Measurements from ENCODE around the gene IMMP2L. TPM values are rescaled to one million over a fixed set of nuclear protein-coding genes. Genes with fewer than 3 reads are reported as not detected.
A peak's percentile ranks its signal among the peaks of the same experiment; 100 is the strongest.

IMMP2L gene
- total RNA-seq, 2 experiments from 2014 or later: 15.8 to 25.8 TPM

- ATAC-seq: peak; percentile 76
- H3K9me3 Mint-ChIP-seq (ENCODE audit: low read depth): peaks cover 1% of the 10 kb centered on the region
These were observed 760.8 kb downstream of the IMMP2L start for GRCh38 chr7:110801502-110801901.

GRCh38 chr7:110800984-110801383 is 761.3 kb downstream of the IMMP2L start:
- DNase-seq (no peak), ATAC-seq (peak; percentile 69)
- Mint-ChIP-seq H3K27ac (no peak overlapping the region), H3K36me3 (ENCODE audit: low read depth) (no peaks in the 10 kb centered on the region), H3K4me3 (no peak overlapping the region), H3K9me3 (ENCODE audit: low read depth) (peaks cover 1% of the 10 kb centered on the region), H3K4me1 (peaks cover 7% of the 10 kb centered on the region), H3K27me3 (no peaks in the 10 kb centered on the region)
- intact Hi-C loops (cut with DNase I, micrococcal nuclease): no loop called here
- CTCF ChIA-PET: no interaction called here
- POLR2A ChIA-PET: no interaction called here

More at GRCh38 chr7:110801502-110801901, 760.8 kb downstream of the IMMP2L start:
- intact Hi-C loops (cut with DNase I, micrococcal nuclease): no loop called here
- POLR2A ChIA-PET: no interaction called here
- no peak for DNase-seq
- Mint-ChIP-seq H3K36me3 (ENCODE audit: low read depth) (no peaks in the 10 kb centered on the region), H3K27me3 (no peaks in the 10 kb centered on the region), H3K4me1 (peaks cover 7% of the 10 kb centered on the region), H3K4me3 (no peak overlapping the region), H3K27ac (no peak overlapping the region)
- CTCF ChIA-PET: no interaction called here

GRCh38 chr7:110797656-110798055 is 764.6 kb downstream of the IMMP2L start:
- no peak for DNase-seq
- POLR2A ChIA-PET: no interaction called here
- Mint-ChIP-seq H3K36me3 (ENCODE audit: low read depth) (no peaks in the 10 kb centered on the region), H3K4me3 (no peak overlapping the region), H3K9me3 (ENCODE audit: low read depth) (no peaks in the 10 kb centered on the region), H3K4me1 (peaks cover 7% of the 10 kb centered on the region), H3K27ac (no peak overlapping the region), H3K27me3 (no peaks in the 10 kb centered on the region)
- ATAC-seq: no peak
- intact Hi-C loops (cut with DNase I, micrococcal nuclease): no loop called here
- CTCF ChIA-PET: no interaction called here

- CTCF ChIA-PET: interaction anchor here (0.6 to 2.2 kb wide), 3 partner anchors 11 to 488 kb away, joined by 3 to 5 read pairs (median 4); no protein-coding TSS in a partner anchor
- ATAC-seq (no peak), DNase-seq (no peak)
- intact Hi-C loops (cut with DNase I, micrococcal nuclease): no loop called here
- no peaks in the 10 kb centered on the region for H3K4me1 Mint-ChIP-seq
- POLR2A ChIA-PET: no interaction called here
- no peak overlapping the region for H3K4me3 Mint-ChIP-seq
- H3K36me3 Mint-ChIP-seq (ENCODE audit: low read depth): no peaks in the 10 kb centered on the region
- H3K27ac Mint-ChIP-seq: no peak overlapping the region
- H3K9me3 Mint-ChIP-seq (ENCODE audit: low read depth): no peaks in the 10 kb centered on the region
- H3K27me3 Mint-ChIP-seq: no peaks in the 10 kb centered on the region
These were observed 771.3 kb downstream of the IMMP2L start for GRCh38 chr7:110790992-110791391.

GRCh38 chr7:110786328-110786965 is 775.8 kb downstream of the IMMP2L start:
- H3K36me3 Mint-ChIP-seq (ENCODE audit: low read depth): no peaks in the 10 kb centered on the region
- POLR2A ChIA-PET: no interaction called here
- no peaks in the 10 kb centered on the region for H3K9me3 Mint-ChIP-seq (ENCODE audit: low read depth)
- ATAC-seq: no peak
- no peak for DNase-seq
- H3K27me3 Mint-ChIP-seq: no peaks in the 10 kb centered on the region
- H3K27ac Mint-ChIP-seq: no peak overlapping the region
- intact Hi-C loops (cut with DNase I, micrococcal nuclease): no loop called here
- no peak overlapping the region for H3K4me3 Mint-ChIP-seq
- CTCF ChIA-PET: interaction anchor here (0.6 kb wide), 1 partner anchor 9 kb away, joined by 3 read pairs; no protein-coding TSS in a partner anchor
- H3K4me1 Mint-ChIP-seq: no peaks in the 10 kb centered on the region

GRCh38 chr7:110784749-110785148 is 777.5 kb downstream of the IMMP2L start:
- H3K4me1 Mint-ChIP-seq: no peaks in the 10 kb centered on the region
- no peaks in the 10 kb centered on the region for H3K36me3 Mint-ChIP-seq (ENCODE audit: low read depth)
- no peak overlapping the region for H3K27ac Mint-ChIP-seq
- intact Hi-C loops (cut with DNase I, micrococcal nuclease): no loop called here
- DNase-seq: no peak
- ChIA-PET POLR2A (no interaction called here), CTCF (no interaction called here)
- no peak overlapping the region for H3K4me3 Mint-ChIP-seq
- H3K9me3 Mint-ChIP-seq (ENCODE audit: low read depth): no peaks in the 10 kb centered on the region
- ATAC-seq: no peak
- no peaks in the 10 kb centered on the region for H3K27me3 Mint-ChIP-seq

GRCh38 chr7:110780712-110781111 is 781.6 kb downstream of the IMMP2L start:
- H3K36me3 Mint-ChIP-seq (ENCODE audit: low read depth): no peaks in the 10 kb centered on the region
- no peak overlapping the region for H3K27ac Mint-ChIP-seq
- ChIA-PET POLR2A (no interaction called here), CTCF (interaction anchor here (1.2 kb wide), 1 partner anchor 10 kb away, joined by 5 read pairs; no protein-coding TSS in a partner anchor)
- H3K9me3 Mint-ChIP-seq (ENCODE audit: low read depth): no peaks in the 10 kb centered on the region
- H3K27me3 Mint-ChIP-seq: no peaks in the 10 kb centered on the region
- intact Hi-C loops (cut with DNase I, micrococcal nuclease): no loop called here
- H3K4me1 Mint-ChIP-seq: peaks cover 3% of the 10 kb centered on the region
- ATAC-seq: no peak
- DNase-seq: no peak
- no peak overlapping the region for H3K4me3 Mint-ChIP-seq

GRCh38 chr7:110779339-110779738 is 783.0 kb downstream of the IMMP2L start:
- Mint-ChIP-seq H3K4me1 (peaks cover 3% of the 10 kb centered on the region), H3K9me3 (ENCODE audit: low read depth) (no peaks in the 10 kb centered on the region), H3K27ac (no peak overlapping the region), H3K36me3 (ENCODE audit: low read depth) (no peaks in the 10 kb centered on the region), H3K27me3 (no peaks in the 10 kb centered on the region), H3K4me3 (no peak overlapping the region)
- peak; percentile 36 for ATAC-seq
- ChIA-PET POLR2A (no interaction called here), CTCF (interaction anchor here (1.8 kb wide), 1 partner anchor 21 kb away, joined by 3 read pairs; no protein-coding TSS in a partner anchor)
- DNase-seq: no peak
- intact Hi-C loops (cut with DNase I, micrococcal nuclease): no loop called here

- ChIA-PET POLR2A (no interaction called here), CTCF (no interaction called here)
- intact Hi-C loops (cut with DNase I, micrococcal nuclease): no loop called here
- Mint-ChIP-seq H3K36me3 (ENCODE audit: low read depth) (no peaks in the 10 kb centered on the region), H3K4me1 (peaks cover 5% of the 10 kb centered on the region), H3K27me3 (no peaks in the 10 kb centered on the region), H3K27ac (no peak overlapping the region), H3K4me3 (no peak overlapping the region), H3K9me3 (ENCODE audit: low read depth) (no peaks in the 10 kb centered on the region)
- ATAC-seq (no peak), DNase-seq (no peak)
These were observed 787.2 kb downstream of the IMMP2L start for GRCh38 chr7:110775046-110775445.

GRCh38 chr7:110774071-110774470 is 788.2 kb downstream of the IMMP2L start:
- intact Hi-C loops (cut with DNase I, micrococcal nuclease): no loop called here
- CTCF ChIA-PET: no interaction called here
- Mint-ChIP-seq H3K4me1 (peaks cover 2% of the 10 kb centered on the region), H3K36me3 (ENCODE audit: low read depth) (no peaks in the 10 kb centered on the region), H3K4me3 (no peak overlapping the region), H3K27ac (no peak overlapping the region), H3K9me3 (ENCODE audit: low read depth) (no peaks in the 10 kb centered on the region), H3K27me3 (no peaks in the 10 kb centered on the region)
- ATAC-seq (no peak), DNase-seq (no peak)
- POLR2A ChIA-PET: no interaction called here

- Mint-ChIP-seq H3K4me3 (no peak overlapping the region), H3K36me3 (ENCODE audit: low read depth) (no peaks in the 10 kb centered on the region), H3K4me1 (peaks cover 2% of the 10 kb centered on the region), H3K27me3 (no peaks in the 10 kb centered on the region), H3K9me3 (ENCODE audit: low read depth) (no peaks in the 10 kb centered on the region), H3K27ac (no peak overlapping the region)
- ATAC-seq (no peak), DNase-seq (no peak)
- intact Hi-C loops (cut with DNase I, micrococcal nuclease): no loop called here
- ChIA-PET POLR2A (no interaction called here), CTCF (interaction anchor here (1.4 kb wide), 1 partner anchor 11 kb away, joined by 3 read pairs; no protein-coding TSS in a partner anchor)
These were observed 789.7 kb downstream of the IMMP2L start for GRCh38 chr7:110772615-110773014.

- peak; percentile 30 for ATAC-seq
- POLR2A ChIA-PET: no interaction called here
These were observed 790.6 kb downstream of the IMMP2L start for GRCh38 chr7:110771717-110772116.

More at GRCh38 chr7:110771717-110772116, 790.6 kb downstream of the IMMP2L start:
- H3K27me3 Mint-ChIP-seq: no peaks in the 10 kb centered on the region
- H3K36me3 Mint-ChIP-seq (ENCODE audit: low read depth): no peaks in the 10 kb centered on the region
- intact Hi-C loops (cut with DNase I, micrococcal nuclease): no loop called here
- no peak overlapping the region for H3K4me3 Mint-ChIP-seq
- DNase-seq: no peak
- CTCF ChIA-PET: interaction anchor here (1.4 kb wide), 1 partner anchor 10 kb away, joined by 3 read pairs; no protein-coding TSS in a partner anchor
- H3K27ac Mint-ChIP-seq: no peak overlapping the region
- peaks cover 2% of the 10 kb centered on the region for H3K4me1 Mint-ChIP-seq
- no peaks in the 10 kb centered on the region for H3K9me3 Mint-ChIP-seq (ENCODE audit: low read depth)
